ENCODE data around the gene DPP7. TPM values are rescaled to one million over a fixed set of nuclear protein-coding genes. Genes with fewer than 3 reads are reported as not detected.

DPP7 gene
- total RNA-seq, 1 experiment from 2014 or later, result 291 TPM

DNA sequence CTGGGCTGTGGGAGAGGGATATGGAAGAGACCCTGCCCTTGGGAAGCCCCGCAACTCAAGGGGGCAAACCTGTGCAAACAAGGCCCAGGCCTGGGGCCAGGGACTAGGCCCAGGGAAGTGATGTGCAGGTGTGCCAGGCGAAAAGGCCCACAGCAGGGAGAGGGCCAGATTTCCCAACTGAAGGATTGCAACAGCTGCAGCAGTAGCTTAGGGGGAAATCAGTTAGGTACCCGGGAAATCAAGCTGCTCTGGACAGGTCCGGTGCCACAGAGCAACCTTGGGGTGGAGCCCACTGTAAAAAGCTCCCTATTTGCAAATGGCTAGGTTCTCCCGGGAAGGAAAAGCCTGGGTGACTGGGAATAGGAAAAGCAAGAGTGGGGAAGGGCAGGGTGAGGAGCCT is 34.8 kb upstream of the DPP7 start:
- ATAC-seq (no peak), DNase-seq (ENCODE audit: low read depth, low spot score) (no peak)
- BruUV-seq (replicated peaks), result no TSS peak
- no peaks in the 10 kb centered on the region for H3K27me3 ChIP-seq (ENCODE audit: insufficient read depth, low read length)
- RAD21 ChIA-PET (ENCODE audit: low non-redundant PET in 1 of 2, low total read pairs in 2 of 2, uncharacterized antibody in 2 of 2, unreplicated experiment in 2 of 2), result no interaction called here
- peak overlapping the region; percentile 63 for H3K4me2 ChIP-seq (ENCODE audit: low read length)
- no peaks in the 10 kb centered on the region for H3K9me2 ChIP-seq (ENCODE audit: insufficient read depth)
- H4K20me1 ChIP-seq (ENCODE audit: insufficient read depth), result no peaks in the 10 kb centered on the region
- H3K79me2 ChIP-seq (ENCODE audit: insufficient read depth, low read length), result no peaks in the 10 kb centered on the region
- H3K4me1 ChIP-seq (ENCODE audit: control insufficient read depth in 1 of 2, insufficient read depth in 2 of 2, low read length in 2 of 2), result peaks cover 12 to 22% of the 10 kb centered on the region in 2 experiments
- H3K36me3 ChIP-seq (ENCODE audit: control insufficient read depth in 1 of 2, insufficient read depth in 2 of 2, low read length in 2 of 2), result no peaks in the 10 kb centered on the region
- H2AFZ ChIP-seq (ENCODE audit: low read depth, low read length, poor library complexity, severe bottlenecking), result no peak overlapping the region
- no peak for TF ChIP-seq EZH2phosphoT487 (IDR thresholded peaks at IDR 0.05; ENCODE audit: borderline replicate concordance)
- no peak for TF ChIP-seq JUND (IDR thresholded peaks at IDR 0.05)
- no peak for TF ChIP-seq POLR2A (IDR thresholded peaks at IDR 0.05; ENCODE audit: borderline replicate concordance, extremely low read depth, insufficient read depth, insufficient read length)
- TF ChIP-seq, protein P1, sequence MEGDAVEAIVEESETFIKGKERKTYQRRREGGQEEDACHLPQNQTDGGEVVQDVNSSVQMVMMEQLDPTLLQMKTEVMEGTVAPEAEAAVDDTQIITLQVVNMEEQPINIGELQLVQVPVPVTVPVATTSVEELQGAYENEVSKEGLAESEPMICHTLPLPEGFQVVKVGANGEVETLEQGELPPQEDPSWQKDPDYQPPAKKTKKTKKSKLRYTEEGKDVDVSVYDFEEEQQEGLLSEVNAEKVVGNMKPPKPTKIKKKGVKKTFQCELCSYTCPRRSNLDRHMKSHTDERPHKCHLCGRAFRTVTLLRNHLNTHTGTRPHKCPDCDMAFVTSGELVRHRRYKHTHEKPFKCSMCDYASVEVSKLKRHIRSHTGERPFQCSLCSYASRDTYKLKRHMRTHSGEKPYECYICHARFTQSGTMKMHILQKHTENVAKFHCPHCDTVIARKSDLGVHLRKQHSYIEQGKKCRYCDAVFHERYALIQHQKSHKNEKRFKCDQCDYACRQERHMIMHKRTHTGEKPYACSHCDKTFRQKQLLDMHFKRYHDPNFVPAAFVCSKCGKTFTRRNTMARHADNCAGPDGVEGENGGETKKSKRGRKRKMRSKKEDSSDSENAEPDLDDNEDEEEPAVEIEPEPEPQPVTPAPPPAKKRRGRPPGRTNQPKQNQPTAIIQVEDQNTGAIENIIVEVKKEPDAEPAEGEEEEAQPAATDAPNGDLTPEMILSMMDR (IDR thresholded peaks at IDR 0.05 in 2 of 3, conservative IDR thresholded peaks at IDR 0.05 in 1 of 3; ENCODE audit: borderline replicate concordance in 1 of 3, insufficient read depth in 1 of 3, low read depth in 2 of 3, low read length in 2 of 3), result no peak
- no peak for TF ChIP-seq SRF (IDR thresholded peaks at IDR 0.05; ENCODE audit: low read depth)
- no peak for TF ChIP-seq SP1 (IDR thresholded peaks at IDR 0.05; ENCODE audit: low read depth)
- no peak for TF ChIP-seq SIN3A (IDR thresholded peaks at IDR 0.05; ENCODE audit: low read depth)
- no peak for TF ChIP-seq RAD21 (IDR thresholded peaks at IDR 0.05; ENCODE audit: low read depth)
- no peak for TF ChIP-seq EZH2 (IDR thresholded peaks at IDR 0.05)
- TF ChIP-seq ZFX (IDR thresholded peaks at IDR 0.05), result no peak
- TF ChIP-seq CBX3 (IDR thresholded peaks at IDR 0.05; ENCODE audit: low read depth), result no peak
- no peak for TF ChIP-seq MAX (IDR thresholded peaks at IDR 0.05)
- no peak for TF ChIP-seq YY1 (IDR thresholded peaks at IDR 0.05; ENCODE audit: extremely low read depth, insufficient replicate concordance, low read depth, low read length)
- TF ChIP-seq CEBPB (IDR thresholded peaks at IDR 0.05; ENCODE audit: low read depth), result no peak
- TF ChIP-seq ZBTB33 (IDR thresholded peaks at IDR 0.05; ENCODE audit: extremely low read depth, insufficient replicate concordance, low read length), result no peak
- no peak for TF ChIP-seq POLR2AphosphoS5 (IDR thresholded peaks at IDR 0.05; ENCODE audit: low read depth, low read length)
- TF ChIP-seq ELF1 (IDR thresholded peaks at IDR 0.05; ENCODE audit: borderline replicate concordance, low read depth), result no peak
- no peak for TF ChIP-seq EGR1 (IDR thresholded peaks at IDR 0.05; ENCODE audit: low read depth)
- TF ChIP-seq ATF3 (IDR thresholded peaks at IDR 0.05), result no peak
- no peak overlapping the region for H3K4me3 ChIP-seq (replicated peaks in 1 of 2; ENCODE audit: low read depth in 1 of 2, low read length in 2 of 2)
- H3K9me3 ChIP-seq (ENCODE audit: control insufficient read depth in 1 of 2, insufficient read depth in 1 of 2, low read depth in 1 of 2, low read length in 2 of 2), result no peaks in the 10 kb centered on the region; a peak in 1 of 4 replicates
- CTCF ChIA-PET, result interaction anchor here (2.2 to 2.7 kb wide), 2 partner anchors 40 to 78 kb away, joined by 8 to 13 read pairs; partner anchors contain the start of genes ANAPC2, RNF224 and SSNA1
- POLR2A ChIA-PET, result interaction anchor here (2.2 to 3.1 kb wide), 2 partner anchors 14 to 91 kb away, joined by 16 to 19 read pairs; partner anchors contain the start of gene TUBB4B
- peak overlapping the region; percentile 50 for H3K9ac ChIP-seq (ENCODE audit: low read length)
- intact Hi-C loops (cut with micrococcal nuclease), result no loop called here
- H3K27ac ChIP-seq (ENCODE audit: low read depth, low read length), result peak overlapping the region; percentile 47; the same call in 1 of the 2 replicates
